ENCODE data around the gene FBXO10.
"Not testable (repeated sequence)": the region's sequence is repeated elsewhere in the genome, so short reads cannot be mapped to it uniquely, and the experiment has no call there.

The FBXO10 gene

GRCh38 chr9:37474438-37474837 lies 101.7 kb downstream of the FBXO10 start:
- no peak for TF ChIP-seq CTCF (IDR thresholded peaks at IDR 0.05; ENCODE audit: borderline replicate concordance, control extremely low read depth, extremely low read depth, insufficient read depth, missing control alignments)
- in situ Hi-C loops (cut with MboI; ENCODE audit: low sequenced_read_pairs, unreplicated experiment) = no loop called here
- DNase-seq (ENCODE audit: low spot score) = no peak

GRCh38 chr9:37473982-37474381 lies 102.2 kb downstream of the FBXO10 start:
- in situ Hi-C loops (cut with MboI; ENCODE audit: low sequenced_read_pairs, unreplicated experiment); DNase-seq (ENCODE audit: low spot score): not testable (repeated sequence)

- no peak for DNase-seq (ENCODE audit: low spot score)
- in situ Hi-C loops (cut with MboI; ENCODE audit: low sequenced_read_pairs, unreplicated experiment) = no loop called here
Measured at GRCh38 chr9:37471942-37472684, 104.1 kb downstream of the FBXO10 start.

GRCh38 chr9:37468620-37469019 lies 107.6 kb downstream of the FBXO10 start:
- TF ChIP-seq CTCF (IDR thresholded peaks at IDR 0.05; ENCODE audit: borderline replicate concordance, control extremely low read depth, extremely low read depth, insufficient read depth, missing control alignments) = no peak
- in situ Hi-C loops (cut with MboI; ENCODE audit: low sequenced_read_pairs, unreplicated experiment) = no loop called here
- DNase-seq (ENCODE audit: low spot score) = no peak

More at GRCh38 chr9:37471942-37472684, 104.1 kb downstream of the FBXO10 start:
- no peak for TF ChIP-seq CTCF (IDR thresholded peaks at IDR 0.05; ENCODE audit: borderline replicate concordance, control extremely low read depth, extremely low read depth, insufficient read depth, missing control alignments)

GRCh38 chr9:37467530-37467929 lies 108.7 kb downstream of the FBXO10 start:
- DNase-seq (ENCODE audit: low spot score); in situ Hi-C loops (cut with MboI; ENCODE audit: low sequenced_read_pairs, unreplicated experiment): not testable (repeated sequence)

- TF ChIP-seq CTCF (IDR thresholded peaks at IDR 0.05; ENCODE audit: borderline replicate concordance, control extremely low read depth, extremely low read depth, insufficient read depth, missing control alignments) = no peak
- DNase-seq (ENCODE audit: low spot score) = peak; percentile 55
- in situ Hi-C loops (cut with MboI; ENCODE audit: low sequenced_read_pairs, unreplicated experiment) = no loop called here
Measured at GRCh38 chr9:37466037-37466709, 110.0 kb downstream of the FBXO10 start.

GRCh38 chr9:37465249-37466036 lies 110.7 kb downstream of the FBXO10 start, which contains the start of gene ZBTB5:
ZBTB5 (minus strand) TSS chr9:37465450; CDS start chr9:37442551, 22,899 bp downstream.
- in situ Hi-C loops (cut with MboI; ENCODE audit: low sequenced_read_pairs, unreplicated experiment) = no loop called here
- no peak for TF ChIP-seq CTCF (IDR thresholded peaks at IDR 0.05; ENCODE audit: borderline replicate concordance, control extremely low read depth, extremely low read depth, insufficient read depth, missing control alignments)

More at GRCh38 chr9:37465249-37466036, 110.7 kb downstream of the FBXO10 start, which contains the start of gene ZBTB5:
- peak; percentile 97 for DNase-seq (ENCODE audit: low spot score)
